K562 (cell line): ENCODE results near the gene ARHGAP32. TPM values are rescaled to one million over a fixed set of nuclear protein-coding genes. Genes with fewer than 3 reads are reported as not detected.

Experiments
- ATAC-seq: fragments of 200-7000 bp; cut with Tn5 transposase; 3 replicates; pipeline ENCODE4 v1.9.1; 2020; ENCODE audit warnings: moderate library complexity
- BruUV-seq: library from RNA; stranded (reverse); fragments of 400-500 nt; replicated peaks from 2 replicates; lab custom pipeline; 2021; lab: Mats Ljungman, UMichigan
- CTCF ChIA-PET: fragments of 300-600 bp; formaldehyde crosslinking; extraction: SDS; loops from one replicate; lab custom pipeline; 2021; ENCODE audit warnings: low intra/inter-chr PET ratio; lab: Yijun Ruan, JAX
- POLR2A ChIA-PET: fragments of 300-600, 350-650 bp; sonication (Branson Sonifier 250); formaldehyde crosslinking; extraction: SDS; loops from one replicate; lab custom pipeline; 2021; ENCODE audit warnings: antibody characterized with exemption, inconsistent platforms; lab: Yijun Ruan, JAX
- DNase-seq, 4 experiments: peaks; one replicate each; pipeline versions ENCODE4 v3.0.0 to v3.0.0-alpha.2; 2011 to 2018; ENCODE audit warnings: low spot score in 3 of 4, mixed read lengths in 3 of 4; ENCODE audit errors: extremely low read depth in 1 of 4
- FAIRE-seq: peaks from 2 replicates; lab custom pipeline; 2011; peaks lifted over from hg19 to GRCh38; lab: Jason Lieb, UNC
- H2AFZ ChIP-seq: 2 replicates; pipeline ENCODE4 v1.6.0; 2011; ENCODE audit warnings: low read depth, low read length, control low read depth, inconsistent platforms
- H3K27ac ChIP-seq: fragments of 200-600 bp; 3 replicates; pipeline ENCODE4 v1.8.0; 2011; ENCODE audit warnings: low read depth, mild to moderate bottlenecking, control low read depth, inconsistent platforms, low read length, moderate library complexity, mixed read lengths; ENCODE audit errors: extremely low read depth
- H3K27me3 ChIP-seq, 2 experiments: fragments of 300-600 bp in 1 of 2; 2 replicates in 1 of 2; 3 replicates in 1 of 2; pipeline versions ENCODE4 v1.6.0 to v1.8.0; 2011; ENCODE audit warnings: inconsistent platforms in 2 of 2, low read length in 2 of 2, mild to moderate bottlenecking in 1 of 2, mixed read lengths in 1 of 2, moderate library complexity in 1 of 2; ENCODE audit not compliant: control insufficient read depth in 2 of 2, insufficient read depth in 2 of 2
- H3K36me3 ChIP-seq: fragments of 300-600 bp; 3 replicates; pipeline ENCODE4 v1.8.0; 2011; ENCODE audit warnings: mild to moderate bottlenecking, low read length, inconsistent platforms; ENCODE audit not compliant: control insufficient read depth, insufficient read depth
- H3K4me1 ChIP-seq, 2 experiments: fragments of 200-600 bp in 1 of 2; replicated peaks in 1 of 2; 2 replicates in 1 of 2; 3 replicates in 1 of 2; pipeline versions ENCODE4 v1.5.1 to v1.8.0; 2011; ENCODE audit warnings: inconsistent platforms in 2 of 2, low read length in 2 of 2, mild to moderate bottlenecking in 1 of 2, mixed read lengths in 1 of 2, moderate library complexity in 1 of 2; ENCODE audit not compliant: control insufficient read depth in 2 of 2, insufficient read depth in 2 of 2
- H3K4me2 ChIP-seq: 2 replicates; pipeline ENCODE4 v1.6.1; 2011; ENCODE audit warnings: low read length, control low read depth, inconsistent platforms, mixed read lengths; ENCODE audit not compliant: insufficient read depth
- H3K4me3 ChIP-seq: fragments of 200-600 bp; sonication (generic), shearing (Covaris generic); 2 replicates; pipeline ENCODE4 v1.5.1; 2016; ENCODE audit warnings: control low read depth, inconsistent platforms
- H3K79me2 ChIP-seq: fragments of 200-600 bp; 3 replicates; pipeline ENCODE4 v1.8.0; 2011; ENCODE audit warnings: low read length, inconsistent platforms; ENCODE audit not compliant: control insufficient read depth, insufficient read depth
- H3K9ac ChIP-seq, 2 experiments: 2 replicates each; pipeline versions ENCODE4 v1.6.0 to v1.6.1; 2011; ENCODE audit warnings: low read depth in 2 of 2, low read length in 2 of 2, control low read depth in 1 of 2, inconsistent platforms in 1 of 2, mild to moderate bottlenecking in 1 of 2, mixed read lengths in 1 of 2; ENCODE audit not compliant: insufficient read depth in 1 of 2
- H3K9me1 ChIP-seq: one replicate; pipeline ENCODE4 v1.6.0; 2011; ENCODE audit warnings: inconsistent platforms, mild to moderate bottlenecking, low read length, moderate library complexity; ENCODE audit not compliant: control insufficient read depth, insufficient read depth
- H3K9me3 ChIP-seq: replicated peaks from 2 replicates; pipeline ENCODE4 v1.5.1; 2011; ENCODE audit warnings: low read depth, low read length, inconsistent platforms; ENCODE audit not compliant: control insufficient read depth, insufficient read depth
- H4K20me1 ChIP-seq: replicated peaks from 2 replicates; pipeline ENCODE4 v1.6.1; 2011; ENCODE audit warnings: low read length, inconsistent platforms, mixed read lengths; ENCODE audit not compliant: control insufficient read depth, insufficient read depth
- AFF4 ChIP-seq: sonication (generic); formaldehyde crosslinking; IDR thresholded peaks from 2 replicates; pipeline ENCODE4 v1.8.0; 2023; ENCODE audit warnings: mild to moderate bottlenecking, missing genetic modification reagents
- HMGN3 ChIP-seq: IDR thresholded peaks from 2 replicates; pipeline ENCODE4 v1.6.1; 2011; ENCODE audit warnings: borderline replicate concordance, low read depth, mild to moderate bottlenecking, mixed read lengths, low read length; ENCODE audit not compliant: insufficient read length; ENCODE audit errors: extremely low read depth
- SRF ChIP-seq, 2 experiments: fragments of 250-450, 450-650 bp in 1 of 2; sonication (Bioruptor Pico) in 1 of 2; sonication (generic) in 1 of 2; formaldehyde crosslinking; IDR thresholded peaks; 2 replicates each; pipeline versions ENCODE4 v1.5.0 to v1.5.1; 2020 to 2022; ENCODE audit warnings: mild to moderate bottlenecking in 1 of 2, missing genetic modification reagents in 1 of 2
- ZNF57 ChIP-seq: fragments of 450-650 bp; formaldehyde crosslinking; IDR thresholded peaks from 2 replicates; pipeline ENCODE4 v1.4.0; 2020; ENCODE audit warnings: mild to moderate bottlenecking, moderate library complexity
- WGBS: fragments of 100-300 bp; shearing (Covaris generic); methylation state at CpG from one replicate; pipeline ENCODE4 v1.1.6; 2016; ENCODE audit warnings: low coverage, mixed read lengths; ENCODE audit not compliant: insufficient coverage; ENCODE audit errors: missing lambda C conversion rate; 5-methylcytosine and 5-hydroxymethylcytosine counted together
- in situ Hi-C: fragments of 300-500 bp; cut with MboI; formaldehyde crosslinking; loops from 4 replicates; pipeline ENCODE4 v1.15.0; 2018; ENCODE audit warnings: inconsistent platforms, mixed read lengths
- intact Hi-C: fragments of 100-400 bp; cut with micrococcal nuclease; formaldehyde crosslinking; loops from 2 replicates; pipeline ENCODE4 v1.14.2; 2022
- polyA plus RNA-seq, 8 experiments: library from polyadenylated mRNA; depleted of rRNA in 4 of 8; stranded (reverse) in 5 of 8; unstranded in 3 of 8; fragments of >200 nt; fragmentation: Nextera tagmentation in 2 of 8; fragmentation: Illumina TruSeq in 1 of 8; extraction: Ambion mirVana in 2 of 8; extraction: Trizol in 1 of 8; gene quantifications; 2 replicates each; pipeline versions ENCODE4 v1.2.1 to v1.2.3, GENCODE V29; 2011 to 2014; ENCODE audit warnings: inconsistent platforms in 1 of 8, missing spikeins in 1 of 8
- total RNA-seq, 7 experiments: library from RNA; depleted of rRNA in 6 of 7; stranded (reverse); fragments of >200 nt in 6 of 7; fragmentation: Illumina TruSeq in 2 of 7; extraction: Trizol in 2 of 7; gene quantifications; 2 replicates each; pipeline versions ENCODE4 v1.2.1 to v1.2.3, GENCODE V29; 2011 to 2021; ENCODE audit warnings: low replicate concordance in 1 of 7

The ARHGAP32 gene
- total and polyA plus RNA-seq, 9 of the 15 experiments (the other 6 are each of a cell fraction or from before 2014, with no cell fraction given), result 0.18 TPM; not detected in 8

- no peak overlapping the region for H3K4me2 ChIP-seq
- in situ Hi-C loops (no loop called here), intact Hi-C loops (no loop called here)
- H3K9me1 ChIP-seq, result no peaks in the 10 kb centered on the region
- H3K9me3 ChIP-seq, result no peaks in the 10 kb centered on the region
- no peak for DNase-seq
- no peak for FAIRE-seq
- no peaks in the 10 kb centered on the region for H3K27me3 ChIP-seq
- H3K4me1 ChIP-seq, result no peaks in the 10 kb centered on the region
- no peak overlapping the region for H2AFZ ChIP-seq
- H3K79me2 ChIP-seq, result no peaks in the 10 kb centered on the region
- no peak overlapping the region for H3K27ac ChIP-seq
- no peak for TF ChIP-seq AFF4 (CRISPR knock-in tag)
- no peak for TF ChIP-seq ZNF57 (CRISPR knock-in tag)
- TF ChIP-seq HMGN3, result no peak
- TF ChIP-seq SRF (CRISPR knock-in tag; IDR thresholded peaks at IDR 0.05), result no peak
- ATAC-seq, result no peak
- POLR2A ChIA-PET, result no interaction called here
- no peak overlapping the region for H3K9ac ChIP-seq
- 0% methylated on average over 2 of the region's 2 CpGs for WGBS
- H4K20me1 ChIP-seq, result no peaks in the 10 kb centered on the region
- no TSS peak for BruUV-seq
- H3K4me3 ChIP-seq, result no peak overlapping the region
- no peaks in the 10 kb centered on the region for H3K36me3 ChIP-seq
- CTCF ChIA-PET, result no interaction called here
Observed at GRCh38 chr11:129067454-129067853, 124.7 kb downstream of the ARHGAP32 start.
